Tibial artery (tissue), 4 donors: ENCODE data around the gene MUC2.

ENCODE experiments used
- DNase-seq, 2 donors: peaks; one replicate each; pipeline ENCODE4 v3.0.0-alpha.2; 2019
- H3K27ac ChIP-seq, 2 donors: fragments of 200-600 bp; sonication (generic) in 1 of 2; 1 replicate in 1 of 2; 2 replicates in 1 of 2; pipeline ENCODE4 v1.5.1; 2018 to 2019; ENCODE audit warnings: mild to moderate bottlenecking in 1 of 2
- H3K27me3 ChIP-seq, 2 donors: fragments of 200-600 bp; sonication (generic) in 1 of 2; one replicate each; pipeline versions ENCODE4 v1.5.1 to v1.6.0; 2016 to 2019
- H3K36me3 ChIP-seq, 3 donors: fragments of 200-600 bp; sonication (generic) in 2 of 3; one replicate each; pipeline ENCODE4 v1.5.1; 2016 to 2019; ENCODE audit warnings: mild to moderate bottlenecking in 2 of 3
- H3K4me1 ChIP-seq, 4 donors: fragments of 200-600 bp; sonication (generic) in 2 of 4; 1 replicate in 3 of 4; 2 replicates in 1 of 4; pipeline ENCODE4 v1.5.1; 2016 to 2019
- H3K4me3 ChIP-seq, 2 donors: fragments of 200-600 bp; sonication (generic) in 1 of 2; 1 replicate in 1 of 2; 2 replicates in 1 of 2; pipeline ENCODE4 v1.5.1; 2018 to 2019; ENCODE audit warnings: mild to moderate bottlenecking in 2 of 2
- H3K9me3 ChIP-seq, 3 donors: fragments of 200-600 bp; sonication (generic) in 1 of 3; one replicate each; pipeline ENCODE4 v1.5.1; 2016 to 2019
- intact Hi-C: fragments of 100-400 bp; cut with DNase I; formaldehyde crosslinking; loops from one replicate; pipeline ENCODE4 v1.15.0; 2023; ENCODE audit warnings: low total_unique reads
- TF ChIP-seq, protein P1 (sequence below), 2 experiments: fragments of 200-600 bp in 1 of 2; fragments of 450-650 bp in 1 of 2; IDR thresholded peaks; one replicate each; pipeline ENCODE4 v1.5.1; 2017 to 2019; ENCODE audit warnings: antibody characterized with exemption in 2 of 2, mild to moderate bottlenecking in 1 of 2, moderate library complexity in 1 of 2

MUC2 gene

DNA sequence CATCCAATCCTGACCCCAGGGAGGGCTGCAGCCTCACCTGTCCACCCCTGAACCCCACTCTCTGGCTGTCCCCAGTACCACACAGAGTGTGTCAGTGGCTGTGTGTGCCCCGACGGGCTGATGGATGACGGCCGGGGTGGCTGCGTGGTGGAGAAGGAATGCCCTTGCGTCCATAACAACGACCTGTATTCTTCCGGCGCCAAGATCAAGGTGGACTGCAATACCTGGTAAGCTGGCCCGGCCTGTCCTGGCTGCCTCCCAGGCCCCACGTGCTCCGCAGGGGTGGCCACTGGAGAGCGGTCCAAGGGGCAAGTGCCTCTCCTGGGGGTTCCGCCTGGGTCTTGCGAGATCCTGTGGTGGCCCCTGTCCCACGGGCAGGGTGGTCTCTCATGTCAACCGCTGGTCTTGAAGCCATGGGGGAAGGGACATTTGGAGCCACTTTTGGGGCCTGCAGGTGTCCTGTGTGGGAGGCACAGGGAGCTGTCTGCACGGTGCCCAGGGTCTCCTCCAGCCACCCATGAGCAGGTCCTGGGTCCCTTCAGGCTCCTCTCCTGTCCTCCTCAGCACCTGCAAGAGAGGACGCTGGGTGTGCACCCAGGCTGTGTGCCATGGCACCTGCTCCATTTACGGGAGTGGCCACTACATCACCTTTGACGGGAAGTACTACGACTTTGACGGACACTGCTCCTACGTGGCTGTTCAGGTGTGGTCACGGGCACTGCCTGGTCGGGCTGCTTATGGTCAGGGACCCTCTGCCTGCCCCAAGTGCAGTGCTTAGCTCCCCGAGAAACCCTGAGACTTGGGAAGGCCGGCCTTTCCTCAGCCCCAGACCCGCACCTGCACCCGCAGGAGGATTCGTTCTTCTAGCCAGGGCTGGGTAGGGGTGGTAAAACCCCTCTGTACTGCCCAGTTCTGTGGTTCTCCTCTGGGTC lies 11.8 kb downstream of the MUC2 start:
- peak in 1 of 2 donors; percentile 54 for DNase-seq
- H3K36me3 ChIP-seq = no peaks in the 10 kb centered on the region
- no peaks in the 10 kb centered on the region for H3K9me3 ChIP-seq
- no peak overlapping the region for H3K27ac ChIP-seq
- H3K27me3 ChIP-seq = peaks cover 0 to 55% of the 10 kb centered on the region in 2 donors
- H3K4me3 ChIP-seq = no peak overlapping the region
- H3K4me1 ChIP-seq = no peaks in the 10 kb centered on the region
- intact Hi-C loops = no loop called here
- TF ChIP-seq, protein P1, sequence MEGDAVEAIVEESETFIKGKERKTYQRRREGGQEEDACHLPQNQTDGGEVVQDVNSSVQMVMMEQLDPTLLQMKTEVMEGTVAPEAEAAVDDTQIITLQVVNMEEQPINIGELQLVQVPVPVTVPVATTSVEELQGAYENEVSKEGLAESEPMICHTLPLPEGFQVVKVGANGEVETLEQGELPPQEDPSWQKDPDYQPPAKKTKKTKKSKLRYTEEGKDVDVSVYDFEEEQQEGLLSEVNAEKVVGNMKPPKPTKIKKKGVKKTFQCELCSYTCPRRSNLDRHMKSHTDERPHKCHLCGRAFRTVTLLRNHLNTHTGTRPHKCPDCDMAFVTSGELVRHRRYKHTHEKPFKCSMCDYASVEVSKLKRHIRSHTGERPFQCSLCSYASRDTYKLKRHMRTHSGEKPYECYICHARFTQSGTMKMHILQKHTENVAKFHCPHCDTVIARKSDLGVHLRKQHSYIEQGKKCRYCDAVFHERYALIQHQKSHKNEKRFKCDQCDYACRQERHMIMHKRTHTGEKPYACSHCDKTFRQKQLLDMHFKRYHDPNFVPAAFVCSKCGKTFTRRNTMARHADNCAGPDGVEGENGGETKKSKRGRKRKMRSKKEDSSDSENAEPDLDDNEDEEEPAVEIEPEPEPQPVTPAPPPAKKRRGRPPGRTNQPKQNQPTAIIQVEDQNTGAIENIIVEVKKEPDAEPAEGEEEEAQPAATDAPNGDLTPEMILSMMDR (IDR thresholded peaks at IDR 0.05) = no peak

DNA sequence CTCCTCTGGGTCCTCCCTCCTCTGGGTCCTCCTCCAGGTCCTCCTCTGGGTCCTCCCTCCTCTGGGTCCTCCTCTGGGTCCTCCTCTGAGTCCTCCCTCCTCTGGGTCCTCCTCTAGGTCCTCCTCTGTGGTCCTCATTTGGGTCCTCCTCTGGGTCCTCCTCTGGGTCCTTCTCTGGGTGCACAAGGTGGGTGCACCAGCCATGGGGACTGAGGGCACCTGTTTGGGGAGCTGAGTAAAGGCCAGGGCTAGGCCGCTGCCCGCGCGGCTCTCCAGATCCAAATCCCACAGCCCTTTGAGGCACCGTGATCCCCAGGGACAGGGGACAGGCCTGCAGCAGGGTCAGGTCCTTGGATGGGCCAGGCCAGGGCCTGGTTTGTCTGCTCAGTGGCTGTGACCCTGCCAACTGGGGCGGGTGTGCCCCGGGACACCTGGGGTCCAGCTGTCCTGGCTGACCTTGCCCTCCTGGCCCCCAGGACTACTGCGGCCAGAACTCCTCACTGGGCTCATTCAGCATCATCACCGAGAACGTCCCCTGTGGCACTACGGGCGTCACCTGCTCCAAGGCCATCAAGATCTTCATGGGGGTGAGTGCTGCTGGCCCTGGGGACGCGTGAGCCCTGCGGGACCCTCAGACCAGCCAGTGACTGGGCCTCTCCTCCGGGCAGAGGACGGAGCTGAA lies 12.7 kb downstream of the MUC2 start:
- H3K4me3 ChIP-seq = no peak overlapping the region
- TF ChIP-seq, protein P1 (IDR thresholded peaks at IDR 0.05) = no peak
- DNase-seq = peak in 1 of 2 donors; percentile 59
- no peaks in the 10 kb centered on the region for H3K9me3 ChIP-seq
- peaks cover 0 to 46% of the 10 kb centered on the region in 2 donors for H3K27me3 ChIP-seq
- intact Hi-C loops = no loop called here
- H3K27ac ChIP-seq = no peak overlapping the region
- H3K36me3 ChIP-seq = no peaks in the 10 kb centered on the region
- H3K4me1 ChIP-seq = no peaks in the 10 kb centered on the region

DNA sequence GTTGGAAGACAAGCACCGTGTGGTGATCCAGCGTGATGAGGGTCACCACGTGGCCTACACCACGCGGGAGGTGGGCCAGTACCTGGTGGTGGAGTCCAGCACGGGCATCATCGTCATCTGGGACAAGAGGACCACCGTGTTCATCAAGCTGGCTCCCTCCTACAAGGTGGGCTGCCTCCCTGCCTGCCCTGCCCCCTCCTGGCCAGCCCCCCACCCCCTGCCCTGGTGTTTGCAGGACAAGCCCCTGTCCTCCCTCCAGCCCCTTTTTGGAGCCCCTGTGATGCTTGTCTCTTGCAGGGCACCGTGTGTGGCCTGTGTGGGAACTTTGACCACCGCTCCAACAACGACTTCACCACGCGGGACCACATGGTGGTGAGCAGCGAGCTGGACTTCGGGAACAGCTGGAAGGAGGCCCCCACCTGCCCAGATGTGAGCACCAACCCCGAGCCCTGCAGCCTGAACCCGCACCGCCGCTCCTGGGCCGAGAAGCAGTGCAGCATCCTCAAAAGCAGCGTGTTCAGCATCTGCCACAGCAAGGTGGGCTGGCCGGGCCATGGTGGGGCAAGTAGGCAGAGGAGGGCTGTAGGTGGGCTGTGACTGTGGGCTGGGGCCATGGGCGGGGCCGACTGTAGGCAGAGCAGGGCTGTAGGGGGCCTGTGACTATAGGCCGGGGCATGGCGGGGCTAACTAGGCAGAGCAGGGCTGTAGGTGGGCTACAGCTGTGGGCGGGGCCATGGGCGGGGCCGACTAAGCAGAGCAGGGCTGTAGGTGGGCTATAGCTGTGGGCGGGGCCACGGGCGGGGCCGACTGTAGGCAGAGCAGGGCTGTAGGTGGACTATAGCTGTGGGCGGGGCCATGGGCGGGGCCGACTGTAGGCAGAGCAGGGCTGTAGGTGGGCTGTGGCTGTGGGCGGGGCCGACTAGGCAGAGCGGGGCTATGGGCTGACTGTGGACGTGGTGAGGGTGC lies 13.6 kb downstream of the MUC2 start:
- H3K4me3 ChIP-seq = no peak overlapping the region
- DNase-seq = peak in 1 of 2 donors; percentile 32
- TF ChIP-seq, protein P1 (IDR thresholded peaks at IDR 0.05) = no peak
- intact Hi-C loops = no loop called here
- peaks cover 0 to 38% of the 10 kb centered on the region in 2 donors for H3K27me3 ChIP-seq
- no peaks in the 10 kb centered on the region for H3K4me1 ChIP-seq
- H3K27ac ChIP-seq = no peak overlapping the region
- H3K9me3 ChIP-seq = no peaks in the 10 kb centered on the region
- no peaks in the 10 kb centered on the region for H3K36me3 ChIP-seq

DNA sequence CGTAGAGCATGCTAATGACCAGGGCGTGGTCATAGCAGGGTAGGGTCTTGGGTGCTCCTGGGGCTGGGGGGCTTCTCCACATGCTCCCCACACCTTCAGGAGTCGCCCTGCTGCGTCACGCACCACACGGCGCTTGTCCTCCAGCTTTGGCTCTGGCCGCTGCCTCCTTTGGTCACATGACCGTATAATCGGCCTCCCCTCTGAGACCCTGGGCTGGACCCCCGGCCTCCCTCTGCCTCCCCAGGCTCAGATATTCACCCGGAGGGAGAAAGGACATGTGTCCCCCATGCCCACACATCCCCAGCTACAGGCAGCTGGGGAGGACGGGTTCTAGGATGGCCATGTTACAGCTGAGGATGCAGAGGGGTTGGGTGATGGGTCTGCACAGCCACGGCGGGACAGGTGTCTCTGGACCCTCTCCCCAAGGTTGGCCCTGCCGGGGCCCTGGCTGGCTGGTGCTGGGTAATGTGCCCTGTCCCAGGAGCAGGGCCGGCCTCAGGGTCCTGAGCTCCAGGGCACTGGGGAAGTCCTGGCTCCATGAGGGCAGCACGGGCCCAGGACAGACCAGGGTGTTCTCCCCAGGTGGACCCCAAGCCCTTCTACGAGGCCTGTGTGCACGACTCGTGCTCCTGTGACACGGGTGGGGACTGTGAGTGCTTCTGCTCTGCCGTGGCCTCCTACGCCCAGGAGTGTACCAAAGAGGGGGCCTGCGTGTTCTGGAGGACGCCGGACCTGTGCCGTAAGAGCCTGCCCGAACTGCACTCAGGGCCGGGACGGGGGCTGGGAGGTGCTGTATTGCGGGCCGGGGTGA lies 14.5 kb downstream of the MUC2 start:
- H3K36me3 ChIP-seq = no peaks in the 10 kb centered on the region
- H3K4me3 ChIP-seq = no peak overlapping the region
- H3K9me3 ChIP-seq = no peaks in the 10 kb centered on the region
- H3K27ac ChIP-seq = no peak overlapping the region
- TF ChIP-seq, protein P1 (IDR thresholded peaks at IDR 0.05) = no peak
- H3K4me1 ChIP-seq = no peaks in the 10 kb centered on the region
- H3K27me3 ChIP-seq = peaks cover 0 to 29% of the 10 kb centered on the region in 2 donors
- intact Hi-C loops = no loop called here
- DNase-seq = no peak
